ENCODE measurements around the gene PEX11G. TPM values are rescaled to one million over a fixed set of nuclear protein-coding genes. Genes with fewer than 3 reads are reported as not detected.
A peak's percentile ranks its signal among the peaks of the same experiment; 100 is the strongest.

The PEX11G gene
- total and polyA plus RNA-seq, 7 donors: 2.3 to 12.3 (median 5.1) TPM; not detected in 1

DNA sequence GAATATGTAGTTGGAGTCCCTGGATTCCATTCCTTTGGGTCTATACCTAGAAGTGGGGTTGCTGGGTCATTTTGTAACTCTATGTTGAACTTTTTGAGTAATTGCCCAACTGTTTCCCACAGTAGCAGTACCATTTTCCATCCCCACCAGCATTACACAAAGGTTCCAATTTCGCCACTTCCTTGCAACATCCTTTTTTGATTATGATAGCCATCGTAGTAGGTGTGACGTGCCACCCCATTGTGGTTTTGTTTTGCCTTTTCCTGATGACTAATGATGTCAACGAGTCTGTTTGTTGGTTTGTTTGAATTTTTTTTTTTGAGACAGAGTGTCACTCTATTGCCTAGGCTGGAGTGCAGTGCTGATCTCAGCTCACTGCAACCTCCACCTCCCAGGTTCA, 3.3 kb upstream of the PEX11G start:
- no peak for DNase-seq
- H3K36me3 ChIP-seq: no peaks in the 10 kb centered on the region
- no peaks in the 10 kb centered on the region for H3K27me3 ChIP-seq
- H3K4me1 ChIP-seq: peaks cover 0 to 28% (median 16%) of the 10 kb centered on the region in 4 donors
- 56 to 67% methylated on average over 4 of the region's 4 CpGs for WGBS, 2 donors
- H3K4me3 ChIP-seq: no peak overlapping the region
- no peak overlapping the region for H3K27ac ChIP-seq
- H3K9me3 ChIP-seq: no peaks in the 10 kb centered on the region
- TF ChIP-seq POLR2A (IDR thresholded peaks at IDR 0.05): no peak
- TF ChIP-seq EP300 (IDR thresholded peaks at IDR 0.05): no peak
- TF ChIP-seq, protein P1, sequence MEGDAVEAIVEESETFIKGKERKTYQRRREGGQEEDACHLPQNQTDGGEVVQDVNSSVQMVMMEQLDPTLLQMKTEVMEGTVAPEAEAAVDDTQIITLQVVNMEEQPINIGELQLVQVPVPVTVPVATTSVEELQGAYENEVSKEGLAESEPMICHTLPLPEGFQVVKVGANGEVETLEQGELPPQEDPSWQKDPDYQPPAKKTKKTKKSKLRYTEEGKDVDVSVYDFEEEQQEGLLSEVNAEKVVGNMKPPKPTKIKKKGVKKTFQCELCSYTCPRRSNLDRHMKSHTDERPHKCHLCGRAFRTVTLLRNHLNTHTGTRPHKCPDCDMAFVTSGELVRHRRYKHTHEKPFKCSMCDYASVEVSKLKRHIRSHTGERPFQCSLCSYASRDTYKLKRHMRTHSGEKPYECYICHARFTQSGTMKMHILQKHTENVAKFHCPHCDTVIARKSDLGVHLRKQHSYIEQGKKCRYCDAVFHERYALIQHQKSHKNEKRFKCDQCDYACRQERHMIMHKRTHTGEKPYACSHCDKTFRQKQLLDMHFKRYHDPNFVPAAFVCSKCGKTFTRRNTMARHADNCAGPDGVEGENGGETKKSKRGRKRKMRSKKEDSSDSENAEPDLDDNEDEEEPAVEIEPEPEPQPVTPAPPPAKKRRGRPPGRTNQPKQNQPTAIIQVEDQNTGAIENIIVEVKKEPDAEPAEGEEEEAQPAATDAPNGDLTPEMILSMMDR (IDR thresholded peaks at IDR 0.05): no peak
- TF ChIP-seq POLR2AphosphoS5 (IDR thresholded peaks at IDR 0.05): peak in 1 of 4 donors; percentile 44
- intact Hi-C loops (cut with DNase I): no loop called here

DNA sequence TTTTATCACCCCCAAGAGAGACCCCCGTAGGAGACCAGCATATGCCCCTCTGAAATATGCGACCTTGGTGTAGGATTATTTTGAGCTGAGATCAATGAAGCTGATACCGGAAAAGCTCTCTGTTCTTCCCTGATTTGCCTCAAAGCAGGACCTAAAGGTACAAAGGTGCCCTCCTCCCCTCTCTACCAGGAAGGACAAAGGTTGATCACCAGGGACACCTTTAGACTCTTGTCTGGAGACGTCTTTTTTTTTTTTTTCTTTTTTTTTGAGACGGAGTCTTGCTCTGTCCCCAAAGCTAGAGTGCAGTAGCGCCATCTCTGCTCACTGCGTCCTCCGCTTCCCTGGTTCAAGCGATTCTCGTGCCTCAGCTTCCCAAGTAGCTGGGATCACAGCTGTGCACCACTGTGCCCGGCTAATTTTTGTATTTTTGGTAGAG, 792 bp upstream of the PEX11G start:
- no peaks in the 10 kb centered on the region for H3K9me3 ChIP-seq
- H3K4me3 ChIP-seq: peak overlapping the region in 3 of 4 donors; percentile 58 to 72 (median 68)
- WGBS, 2 donors: 14 to 74% methylated on average over 11 of the region's 11 CpGs
- no peaks in the 10 kb centered on the region for H3K27me3 ChIP-seq
- intact Hi-C loops (cut with DNase I): loop anchor here (2.0 to 5.0 kb wide), 3 partner anchors 25 to 48 kb away; partner anchors contain the start of genes MCOLN1 and PNPLA6
- no peak for DNase-seq
- TF ChIP-seq POLR2AphosphoS5 (IDR thresholded peaks at IDR 0.05): no peak
- no peak for TF ChIP-seq EP300 (IDR thresholded peaks at IDR 0.05)
- TF ChIP-seq POLR2A (IDR thresholded peaks at IDR 0.05): no peak
- TF ChIP-seq, protein P1 (IDR thresholded peaks at IDR 0.05): no peak
- peak overlapping the region; percentile 82 to 88 (median 85) for H3K27ac ChIP-seq
- H3K4me1 ChIP-seq: peaks cover 0 to 25% (median 14%) of the 10 kb centered on the region in 4 donors
- H3K36me3 ChIP-seq: no peaks in the 10 kb centered on the region

DNA sequence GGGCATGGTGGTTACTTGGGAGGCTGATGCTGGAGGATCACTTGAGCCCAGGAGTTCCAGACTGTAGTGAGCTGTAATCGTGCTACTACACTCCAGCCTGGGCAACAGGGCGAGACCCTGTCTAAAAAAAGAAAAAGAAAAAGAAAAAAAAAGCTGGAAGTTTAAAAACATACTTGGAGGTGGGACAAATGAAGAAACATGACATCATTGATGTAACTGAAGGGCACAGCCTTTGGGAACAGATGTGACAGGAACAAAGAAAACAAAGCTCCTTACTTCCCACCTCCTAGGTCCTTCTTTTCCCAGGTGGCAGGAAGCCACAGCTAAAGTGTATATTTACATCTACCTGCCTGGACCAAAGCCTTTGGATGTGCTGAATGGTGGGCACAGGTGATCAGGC, 1.9 kb downstream of the PEX11G start:
- no peaks in the 10 kb centered on the region for H3K36me3 ChIP-seq
- H3K4me3 ChIP-seq: no peak overlapping the region
- WGBS, 2 donors: 87 to 88% methylated on average over 2 of the region's 2 CpGs
- TF ChIP-seq EP300 (IDR thresholded peaks at IDR 0.05): no peak
- TF ChIP-seq POLR2A (IDR thresholded peaks at IDR 0.05): no peak
- no peak for TF ChIP-seq POLR2AphosphoS5 (IDR thresholded peaks at IDR 0.05)
- TF ChIP-seq, protein P1 (IDR thresholded peaks at IDR 0.05): no peak
- peaks cover 0 to 21% (median 15%) of the 10 kb centered on the region in 4 donors for H3K4me1 ChIP-seq
- no peak overlapping the region for H3K27ac ChIP-seq
- no peaks in the 10 kb centered on the region for H3K27me3 ChIP-seq
- intact Hi-C loops (cut with DNase I): loop anchor here (5.0 kb wide), 1 partner anchor 50 kb away; the partner anchor contains the start of gene PNPLA6
- H3K9me3 ChIP-seq: no peaks in the 10 kb centered on the region
- DNase-seq: no peak

DNA sequence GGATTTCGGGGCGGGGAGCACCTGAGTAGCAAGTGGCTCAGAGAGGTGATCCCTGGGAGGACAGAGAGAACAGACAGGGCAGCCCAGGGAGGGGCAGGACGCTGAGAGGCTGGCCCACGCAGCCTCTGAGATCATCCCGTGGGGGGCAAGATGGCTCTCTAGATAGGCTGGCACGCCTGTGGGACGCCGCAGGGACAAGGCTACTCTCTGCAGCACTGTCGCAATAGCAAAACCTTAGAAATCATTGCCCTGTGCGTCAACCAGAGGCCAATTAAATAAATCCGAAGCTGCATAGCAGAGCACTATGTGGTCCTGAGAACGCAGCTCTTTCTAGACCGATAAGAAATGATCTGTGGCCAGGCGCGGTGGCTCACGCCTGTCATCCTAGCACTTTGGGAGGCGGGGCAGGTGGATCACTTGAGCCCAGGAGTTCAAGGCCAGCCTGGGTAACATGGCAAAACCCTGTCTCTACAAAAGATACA, 5.1 kb downstream of the PEX11G start:
- 59 to 73% methylated on average over 17 of the region's 17 CpGs for WGBS, 2 donors
- intact Hi-C loops (cut with DNase I): no loop called here
- H3K27me3 ChIP-seq: no peaks in the 10 kb centered on the region
- H3K4me1 ChIP-seq: peaks cover 0 to 19% (median 14%) of the 10 kb centered on the region in 4 donors
- no peak for DNase-seq
- no peak overlapping the region for H3K27ac ChIP-seq
- no peaks in the 10 kb centered on the region for H3K9me3 ChIP-seq
- no peak overlapping the region for H3K4me3 ChIP-seq
- H3K36me3 ChIP-seq: no peaks in the 10 kb centered on the region
- TF ChIP-seq POLR2A (IDR thresholded peaks at IDR 0.05) (no peak), EP300 (IDR thresholded peaks at IDR 0.05) (no peak), POLR2AphosphoS5 (IDR thresholded peaks at IDR 0.05) (no peak)
- TF ChIP-seq, protein P1 (IDR thresholded peaks at IDR 0.05): no peak
